ENCODE results near the gene TMEM106A.

Gene TMEM106A

GRCh38 chr17:43210576-43210975 lies 1.1 kb upstream of the TMEM106A start:
- no peak for DNase-seq (ENCODE audit: low spot score)
- Histone ChIP-seq H3K27ac (peak overlapping the region; percentile 77 to 80), H3K4me3 (no peak overlapping the region)
- TF ChIP-seq CTCF (IDR thresholded peaks at IDR 0.05): no peak

GRCh38 chr17:43211123-43211479 lies 574 bp upstream of the TMEM106A start:
- H3K4me3 ChIP-seq: peak overlapping the region; percentile 70
- DNase-seq (ENCODE audit: low spot score): no peak
- H3K27ac ChIP-seq: peak overlapping the region; percentile 77 to 80
- no peak for TF ChIP-seq CTCF (IDR thresholded peaks at IDR 0.05)

- no peak for DNase-seq (ENCODE audit: low spot score)
- TF ChIP-seq CTCF (IDR thresholded peaks at IDR 0.05): no peak
- Histone ChIP-seq H3K27ac (peak overlapping the region in 1 of 2 donors; percentile 77), H3K4me3 (peak overlapping the region; percentile 70)
These were observed 1.2 kb downstream of the TMEM106A start for GRCh38 chr17:43212641-43213490.

GRCh38 chr17:43213545-43213944 lies 1.9 kb downstream of the TMEM106A start:
- TF ChIP-seq CTCF (IDR thresholded peaks at IDR 0.05): no peak
- peak overlapping the region in 1 of 2 donors; percentile 35 for H3K27ac ChIP-seq
- DNase-seq (ENCODE audit: low spot score): no peak
- peak overlapping the region; percentile 70 for H3K4me3 ChIP-seq

GRCh38 chr17:43215341-43215740 lies 3.7 kb downstream of the TMEM106A start:
- Histone ChIP-seq H3K4me3 (no peak overlapping the region), H3K27ac (no peak overlapping the region)
- no peak for TF ChIP-seq CTCF (IDR thresholded peaks at IDR 0.05)
- no peak for DNase-seq (ENCODE audit: low spot score)

- TF ChIP-seq CTCF (IDR thresholded peaks at IDR 0.05): no peak
- no peak overlapping the region for H3K4me3 ChIP-seq
- peak; percentile 19 for DNase-seq (ENCODE audit: low spot score)
These were observed 4.7 kb downstream of the TMEM106A start for GRCh38 chr17:43216369-43216761.

More at GRCh38 chr17:43216369-43216761, 4.7 kb downstream of the TMEM106A start:
- no peak overlapping the region for H3K27ac ChIP-seq
